Stimulated activated CD4-positive, alpha-beta T cell treated with anti-CD3 and anti-CD28 coated beads, Interleukin-15, amount 100 ng/mL, for 24 hours (primary cell): ENCODE measurements around the gene NFATC2IP.
A peak's percentile ranks its signal among the peaks of the same experiment; 100 is the strongest.
"Not testable (repeated sequence)": the region's sequence is repeated elsewhere in the genome, so short reads cannot be mapped to it uniquely, and the experiment has no call there.

Experiments used
- DNase-seq: peaks from one replicate; pipeline ENCODE4 v3.0.0-alpha.2; 2020

NFATC2IP gene

GRCh38 chr16:29004496-29005139, 53.9 kb downstream of the NFATC2IP start:
- not testable (repeated sequence) for DNase-seq

- DNase-seq: peak; percentile 84
These were observed 57.2 kb downstream of the NFATC2IP start for GRCh38 chr16:29007730-29008593.

GRCh38 chr16:29009050-29009837, 58.5 kb downstream of the NFATC2IP start:
- DNase-seq: peak; percentile 72

GRCh38 chr16:29009838-29010166, 59.1 kb downstream of the NFATC2IP start:
- DNase-seq: no peak

- no peak for DNase-seq
These were observed 60.4 kb downstream of the NFATC2IP start for GRCh38 chr16:29011112-29011511.

- no peak for DNase-seq
These were observed 61.1 kb downstream of the NFATC2IP start for GRCh38 chr16:29011851-29012250.

- no peak for DNase-seq
These were observed 62.3 kb downstream of the NFATC2IP start for GRCh38 chr16:29012913-29013553.

- no peak for DNase-seq
These were observed 63.9 kb downstream of the NFATC2IP start for GRCh38 chr16:29014561-29015069.
